Neural cell (in vitro differentiated cells): Measurements from ENCODE around the gene HEXIM1. TPM values are rescaled to one million over a fixed set of nuclear protein-coding genes. Genes with fewer than 3 reads are reported as not detected.

ENCODE experiments used
- H2AFZ ChIP-seq: fragments of 200-600, 300-800 bp; sonication (generic), shearing (Covaris generic); 2 replicates; pipeline ENCODE4 v1.6.0; 2014; ENCODE audit warnings: low read depth, mild to moderate bottlenecking, antibody characterized with exemption, low read length, moderate library complexity
- H3F3A ChIP-seq: fragments of 200-600 bp; shearing (Covaris generic); 2 replicates; pipeline ENCODE4 v1.6.1; 2016; ENCODE audit warnings: mild to moderate bottlenecking, moderate library complexity, mixed read lengths, antibody characterized with exemption, low read length; ENCODE audit not compliant: insufficient read depth, poor library complexity, severe bottlenecking
- H3K27ac ChIP-seq: fragments of 200-600, 300-800 bp; sonication (generic), shearing (Covaris generic); 2 replicates; pipeline ENCODE4 v1.5.1; 2014; ENCODE audit warnings: mild to moderate bottlenecking, low read length, moderate library complexity
- H3K27me3 ChIP-seq: fragments of 300-800, 200-600 bp; sonication (generic), shearing (Covaris generic); 2 replicates; pipeline ENCODE4 v1.6.0; 2014; ENCODE audit warnings: mild to moderate bottlenecking, low read depth, low read length, moderate library complexity; ENCODE audit not compliant: insufficient read depth
- H3K36me3 ChIP-seq: fragments of 300-800, 200-600 bp; sonication (generic), shearing (Covaris generic); 2 replicates; pipeline ENCODE4 v1.5.1; 2014; ENCODE audit warnings: mild to moderate bottlenecking, antibody characterized with exemption, low read length, moderate library complexity; ENCODE audit not compliant: insufficient read depth
- H3K4me2 ChIP-seq: fragments of 300-800, 200-600 bp; sonication (generic), shearing (Covaris generic); 2 replicates; pipeline ENCODE4 v1.6.0; 2014; ENCODE audit warnings: mild to moderate bottlenecking, low read length
- H3K4me3 ChIP-seq: fragments of 300-800, 200-600 bp; sonication (generic), shearing (Covaris generic); 2 replicates; pipeline ENCODE4 v1.5.1; 2014; ENCODE audit warnings: mild to moderate bottlenecking, low read length, moderate library complexity
- H3K79me2 ChIP-seq: fragments of 200-600 bp; shearing (Covaris generic); replicated peaks from 2 replicates; pipeline ENCODE4 v1.6.0; 2014; ENCODE audit warnings: mild to moderate bottlenecking, low read length, moderate library complexity; ENCODE audit not compliant: insufficient read depth
- H3K9ac ChIP-seq: fragments of 300-800, 200-600 bp; sonication (generic), shearing (Covaris generic); 2 replicates; pipeline ENCODE4 v1.6.1; 2016; ENCODE audit warnings: mild to moderate bottlenecking, low read length, mixed read lengths
- H3K9me2 ChIP-seq: fragments of 200-600 bp; shearing (Covaris generic); 2 replicates; pipeline ENCODE4 v1.6.1; 2016; ENCODE audit warnings: mild to moderate bottlenecking, low read length, mixed read lengths; ENCODE audit not compliant: insufficient read depth
- H3K9me3 ChIP-seq: fragments of 200-600, 300-800 bp; sonication (generic), shearing (Covaris generic); 2 replicates; pipeline ENCODE4 v1.6.1; 2016; ENCODE audit warnings: mild to moderate bottlenecking, mixed run types, low read length, moderate library complexity, mixed read lengths
- H4K20me1 ChIP-seq: fragments of 200-600 bp; shearing (Covaris generic); 2 replicates; pipeline ENCODE4 v1.6.1; 2016; ENCODE audit warnings: mild to moderate bottlenecking, mixed run types; ENCODE audit not compliant: insufficient read depth
- CTCF ChIP-seq: fragments of 450-650 bp; IDR thresholded peaks from 2 replicates; pipeline ENCODE4 v1.5.1; 2014; ENCODE audit warnings: antibody characterized with exemption, mild to moderate bottlenecking, moderate library complexity; ENCODE audit not compliant: poor library complexity, severe bottlenecking
- EP300 ChIP-seq: fragments of 450-650 bp; conservative IDR thresholded peaks from 2 replicates; pipeline ENCODE4 v1.6.1; 2014; ENCODE audit warnings: antibody characterized with exemption, mild to moderate bottlenecking, moderate library complexity; ENCODE audit not compliant: poor library complexity, severe bottlenecking
- EZH2 ChIP-seq: fragments of 200-600, 300-800 bp; shearing (Covaris generic), sonication (generic); IDR thresholded peaks from 2 replicates; pipeline ENCODE4 v1.6.1; 2014; ENCODE audit warnings: antibody characterized with exemption, low read length, borderline replicate concordance, mild to moderate bottlenecking; ENCODE audit not compliant: insufficient read depth, poor library complexity, severe bottlenecking
- MXI1 ChIP-seq: fragments of 450-650 bp; conservative IDR thresholded peaks from 2 replicates; pipeline ENCODE4 v1.6.1; 2014; ENCODE audit warnings: antibody characterized with exemption, mild to moderate bottlenecking; ENCODE audit not compliant: poor library complexity, severe bottlenecking
- POLR2AphosphoS5 ChIP-seq: IDR thresholded peaks from 2 replicates; pipeline ENCODE4 v1.6.1; 2012
- RAD21 ChIP-seq: fragments of 450-650 bp; conservative IDR thresholded peaks from 2 replicates; pipeline ENCODE4 v1.6.1; 2014; ENCODE audit warnings: antibody characterized with exemption, mild to moderate bottlenecking, moderate library complexity
- REST ChIP-seq: IDR thresholded peaks from 2 replicates; pipeline ENCODE4 v1.6.1; 2012; ENCODE audit warnings: borderline replicate concordance
- SMC3 ChIP-seq: fragments of 450-650 bp; conservative IDR thresholded peaks from 2 replicates; pipeline ENCODE4 v1.6.1; 2014; ENCODE audit warnings: antibody characterized with exemption, mild to moderate bottlenecking, moderate library complexity; ENCODE audit not compliant: poor library complexity
- TAF1 ChIP-seq: IDR thresholded peaks from 2 replicates; pipeline ENCODE4 v1.6.1; 2012; ENCODE audit warnings: low read depth
- polyA plus RNA-seq: library from polyadenylated mRNA; depleted of rRNA; stranded (reverse); fragments of >200 nt; gene quantifications from 2 replicates; pipeline ENCODE4 v1.2.3, GENCODE V29; 2014

Gene HEXIM1
- polyA plus RNA-seq, 1 donor from 2014 or later, result 9.0 TPM

- H2AFZ ChIP-seq, result no peak overlapping the region
- H3K27ac ChIP-seq, result no peak overlapping the region
- no peaks in the 10 kb centered on the region for H3K36me3 ChIP-seq
- no peak overlapping the region for H3K9ac ChIP-seq
- no peaks in the 10 kb centered on the region for H3K79me2 ChIP-seq
- no peaks in the 10 kb centered on the region for H3F3A ChIP-seq
- H3K9me3 ChIP-seq, result no peaks in the 10 kb centered on the region
- no peaks in the 10 kb centered on the region for H3K27me3 ChIP-seq
- H4K20me1 ChIP-seq, result no peaks in the 10 kb centered on the region
- no peaks in the 10 kb centered on the region for H3K9me2 ChIP-seq
- no peak overlapping the region for H3K4me2 ChIP-seq
- no peak overlapping the region for H3K4me3 ChIP-seq
- TF ChIP-seq RAD21 (no peak), MXI1 (no peak), SMC3 (no peak), EP300 (no peak), TAF1 (no peak), EZH2 (no peak), REST (no peak), POLR2AphosphoS5 (no peak), CTCF (no peak)
Observed at GRCh38 chr17:45177563-45177962, 29.3 kb downstream of the HEXIM1 start.

GRCh38 chr17:45184144-45184543 lies 35.9 kb downstream of the HEXIM1 start:
- Histone ChIP-seq H3K9ac (no peak overlapping the region), H3K9me3 (no peaks in the 10 kb centered on the region), H3K4me3 (no peak overlapping the region), H3K36me3 (no peaks in the 10 kb centered on the region), H3K9me2 (no peaks in the 10 kb centered on the region), H2AFZ (no peak overlapping the region), H3K27ac (no peak overlapping the region), H3K79me2 (no peaks in the 10 kb centered on the region), H3F3A (no peaks in the 10 kb centered on the region), H3K27me3 (no peaks in the 10 kb centered on the region), H4K20me1 (no peaks in the 10 kb centered on the region), H3K4me2 (no peak overlapping the region)
- TF ChIP-seq RAD21 (no peak), MXI1 (no peak), SMC3 (no peak), EZH2 (no peak), TAF1 (no peak), EP300 (no peak)
